HG03469 (cell line): ENCODE measurements around the gene TREX2.

Experiments used
- ATAC-seq: cut with Tn5 transposase; IDR thresholded peaks from one replicate; pipeline ENCODE4 v1.9.1; 2021; ENCODE audit warnings: mild to moderate bottlenecking, moderate library complexity, moderate number of reproducible peaks; ENCODE audit not compliant: unreplicated experiment

The TREX2 gene

GRCh38 chrX:153440556-153441135 lies 5.2 kb downstream of the TREX2 start:
- ATAC-seq: no peak

- no peak for ATAC-seq
Observed at GRCh38 chrX:153439977-153440376, 5.9 kb downstream of the TREX2 start.

- ATAC-seq: no peak
Observed at GRCh38 chrX:153438532-153438931, 7.3 kb downstream of the TREX2 start.

GRCh38 chrX:153435845-153436244 lies 10.0 kb downstream of the TREX2 start:
- no peak for ATAC-seq

- no peak for ATAC-seq
Observed at GRCh38 chrX:153434801-153435200, 11.1 kb downstream of the TREX2 start.

GRCh38 chrX:153433781-153434285 lies 12.0 kb downstream of the TREX2 start:
- no peak for ATAC-seq

GRCh38 chrX:153433161-153433680 lies 12.6 kb downstream of the TREX2 start:
- no peak for ATAC-seq

- no peak for ATAC-seq
Observed at GRCh38 chrX:153430796-153431195, 15.1 kb downstream of the TREX2 start.

GRCh38 chrX:153426204-153426603 lies 19.7 kb downstream of the TREX2 start:
- ATAC-seq: no peak

- no peak for ATAC-seq
Observed at GRCh38 chrX:153423652-153424051, 22.2 kb downstream of the TREX2 start.

GRCh38 chrX:153421856-153422255 lies 24.0 kb downstream of the TREX2 start:
- no peak for ATAC-seq

GRCh38 chrX:153420851-153421599 lies 24.8 kb downstream of the TREX2 start:
- no peak for ATAC-seq

GRCh38 chrX:153417637-153418036 lies 28.2 kb downstream of the TREX2 start:
- ATAC-seq: no peak

GRCh38 chrX:153416781-153417450 lies 28.9 kb downstream of the TREX2 start:
- no peak for ATAC-seq

- no peak for ATAC-seq
Observed at GRCh38 chrX:153414856-153415510, 30.9 kb downstream of the TREX2 start.

- ATAC-seq: no peak
Observed at GRCh38 chrX:153413731-153414130, 32.1 kb downstream of the TREX2 start.

- ATAC-seq: no peak
Observed at GRCh38 chrX:153412746-153413720, 32.8 kb downstream of the TREX2 start.

- no peak for ATAC-seq
Observed at GRCh38 chrX:153411988-153412574, 33.8 kb downstream of the TREX2 start.

- ATAC-seq: no peak
Observed at GRCh38 chrX:153411255-153411987, 34.4 kb downstream of the TREX2 start, which contains the start of gene ZFP92. ZFP92 (plus strand) TSS chrX:153411472; CDS start chrX:153418323, 6,851 bp downstream.
